HepG2 (cell line): ENCODE results near the gene GUCY2C. TPM values are rescaled to one million over a fixed set of nuclear protein-coding genes. Genes with fewer than 3 reads are reported as not detected.

ENCODE experiments used
- ATAC-seq: fragments of 200-7000 bp; cut with Tn5 transposase; 3 replicates; pipeline ENCODE4 v1.9.1; 2020; ENCODE audit warnings: mild to moderate bottlenecking, moderate library complexity
- BruUV-seq: library from RNA; stranded (reverse); fragments of 400-500 nt; replicated peaks from 2 replicates; lab custom pipeline; 2021; lab: Mats Ljungman, UMichigan
- CTCF ChIA-PET: fragments of 300-600 bp; formaldehyde crosslinking; extraction: SDS; loops from one replicate; lab custom pipeline; 2021; ENCODE audit warnings: low total read pairs, inconsistent platforms, low intra/inter-chr PET ratio; lab: Yijun Ruan, JAX
- POLR2A ChIA-PET: fragments of 350-600 bp; sonication (Branson Sonifier 250); formaldehyde crosslinking; loops from one replicate; lab custom pipeline; 2020; ENCODE audit warnings: antibody characterized with exemption, inconsistent platforms; lab: Yijun Ruan, JAX
- DNase-seq: peaks from one replicate; pipeline ENCODE4 v3.0.0-alpha.2; 2015; ENCODE audit warnings: low spot score
- FAIRE-seq: peaks from 3 replicates; lab custom pipeline; 2011; peaks lifted over from hg19 to GRCh38; lab: Jason Lieb, UNC
- H2AFZ ChIP-seq: one replicate; pipeline ENCODE4 v1.6.1; 2011; ENCODE audit warnings: low read length, inconsistent platforms
- H3K27ac ChIP-seq: fragments of 300-600 bp; 3 replicates; pipeline ENCODE4 v1.8.0; 2011; ENCODE audit warnings: mixed run types, mild to moderate bottlenecking, mixed read lengths, low read length, inconsistent platforms; ENCODE audit not compliant: insufficient read depth; ENCODE audit errors: extremely low read length
- H3K27me3 ChIP-seq, 2 experiments: fragments of 200-600 bp in 1 of 2; 2 replicates in 1 of 2; 3 replicates in 1 of 2; pipeline versions ENCODE4 v1.6.0 to v1.8.0; 2011; ENCODE audit warnings: low read length in 2 of 2, mild to moderate bottlenecking in 2 of 2, moderate library complexity in 2 of 2, inconsistent platforms in 1 of 2; ENCODE audit not compliant: insufficient read depth in 2 of 2, control insufficient read depth in 1 of 2
- H3K36me3 ChIP-seq, 2 experiments: fragments of 200-600 bp in 1 of 2; replicated peaks in 1 of 2; 2 replicates in 1 of 2; 3 replicates in 1 of 2; pipeline versions ENCODE4 v1.5.1 to v1.8.0; 2011; ENCODE audit warnings: low read length in 2 of 2, inconsistent platforms in 1 of 2; ENCODE audit not compliant: insufficient read depth in 2 of 2, control insufficient read depth in 1 of 2
- H3K4me1 ChIP-seq: 2 replicates; pipeline ENCODE4 v1.5.1; 2012; ENCODE audit warnings: low read length, inconsistent platforms; ENCODE audit not compliant: insufficient read depth
- H3K4me2 ChIP-seq: 2 replicates; pipeline ENCODE4 v1.6.0; 2011; ENCODE audit warnings: low read depth, low read length, inconsistent platforms
- H3K4me3 ChIP-seq, 3 experiments: fragments of 200-600 bp in 1 of 3; sonication (generic), shearing (Covaris generic) in 1 of 3; replicated peaks in 1 of 3; 2 replicates each; pipeline ENCODE4 v1.5.1; 2011 to 2016; ENCODE audit warnings: low read length in 3 of 3, inconsistent platforms in 2 of 3, low read depth in 2 of 3, mild to moderate bottlenecking in 2 of 3, control low read depth in 1 of 3, mixed read lengths in 1 of 3; ENCODE audit not compliant: insufficient read depth in 1 of 3
- H3K79me2 ChIP-seq: one replicate; pipeline ENCODE4 v1.6.1; 2011; ENCODE audit warnings: low read length, inconsistent platforms; ENCODE audit not compliant: insufficient read depth
- H3K9ac ChIP-seq: 2 replicates; pipeline ENCODE4 v1.6.0; 2011; ENCODE audit warnings: mild to moderate bottlenecking, low read depth, low read length, inconsistent platforms; ENCODE audit not compliant: insufficient read depth
- H3K9me3 ChIP-seq: 2 replicates; pipeline ENCODE4 v1.5.1; 2012; ENCODE audit warnings: mild to moderate bottlenecking, low read length
- H4K20me1 ChIP-seq: 2 replicates; pipeline ENCODE4 v1.6.0; 2011; ENCODE audit warnings: inconsistent platforms, mild to moderate bottlenecking, low read length, moderate library complexity; ENCODE audit not compliant: insufficient read depth
- ATAD3A ChIP-seq: sonication (generic); formaldehyde crosslinking; IDR thresholded peaks from 2 replicates; pipeline ENCODE4 v1.4.0; 2020; ENCODE audit warnings: missing genetic modification reagents
- CEBPB ChIP-seq: IDR thresholded peaks from 2 replicates; pipeline ENCODE4 v1.6.1; 2011; ENCODE audit warnings: low read depth, low read length, improper control_type of control experiment, borderline replicate concordance
- CEBPG ChIP-seq: IDR thresholded peaks from 2 replicates; pipeline ENCODE4 v1.6.1; 2016
- ETV6 ChIP-seq: sonication (generic); formaldehyde crosslinking; conservative IDR thresholded peaks from 2 replicates; pipeline ENCODE4 v1.4.0; 2020; ENCODE audit warnings: missing genetic modification reagents
- HDAC2 ChIP-seq: sonication (generic); formaldehyde crosslinking; IDR thresholded peaks from 2 replicates; pipeline ENCODE4 v1.4.0; 2020; ENCODE audit warnings: missing genetic modification reagents
- ISX ChIP-seq: sonication (generic); formaldehyde crosslinking; conservative IDR thresholded peaks from 2 replicates; pipeline ENCODE4 v1.5.0; 2020; ENCODE audit warnings: missing genetic modification reagents
- KLF12 ChIP-seq: sonication (generic); formaldehyde crosslinking; IDR thresholded peaks from 2 replicates; pipeline ENCODE4 v1.4.0; 2020; ENCODE audit warnings: missing genetic modification reagents, borderline replicate concordance
- MEIS2 ChIP-seq: sonication (generic); formaldehyde crosslinking; IDR thresholded peaks from 2 replicates; pipeline ENCODE4 v1.9.0; 2021; ENCODE audit warnings: mild to moderate bottlenecking, missing genetic modification reagents
- POLR2G ChIP-seq: fragments of 200-400 bp; formaldehyde crosslinking; IDR thresholded peaks from 2 replicates; pipeline ENCODE4 v1.6.1; 2018; ENCODE audit warnings: mild to moderate bottlenecking, low read depth, low read length, moderate library complexity
- SMARCC2 ChIP-seq: fragments of 450-650 bp; IDR thresholded peaks from 2 replicates; pipeline ENCODE4 v1.6.1; 2017; ENCODE audit warnings: antibody characterized with exemption, mild to moderate bottlenecking
- ZBED4 ChIP-seq: sonication (generic); formaldehyde crosslinking; IDR thresholded peaks from 2 replicates; pipeline ENCODE4 v1.4.0; 2020; ENCODE audit warnings: missing genetic modification reagents, borderline replicate concordance
- ZMYM3 ChIP-seq: sonication (generic); formaldehyde crosslinking; IDR thresholded peaks from 2 replicates; pipeline ENCODE4 v1.5.1; 2020; ENCODE audit warnings: mild to moderate bottlenecking, missing genetic modification reagents
- ZNF317 ChIP-seq: sonication (generic); formaldehyde crosslinking; IDR thresholded peaks from 2 replicates; pipeline ENCODE4 v1.5.0; 2020; ENCODE audit warnings: mild to moderate bottlenecking, missing genetic modification reagents
- ZNF382 ChIP-seq: sonication (generic); formaldehyde crosslinking; IDR thresholded peaks from 2 replicates; pipeline ENCODE4 v1.5.0; 2020; ENCODE audit warnings: missing genetic modification reagents, mild to moderate bottlenecking, borderline replicate concordance
- ZNF619 ChIP-seq: sonication (generic); formaldehyde crosslinking; IDR thresholded peaks from 2 replicates; pipeline ENCODE4 v1.4.0; 2020; ENCODE audit warnings: mild to moderate bottlenecking, missing genetic modification reagents
- WGBS: methylation state at CpG from one replicate; pipeline ENCODE4 v1.1.6; 2017; ENCODE audit warnings: low lambda C conversion rate; 5-methylcytosine and 5-hydroxymethylcytosine counted together
- in situ Hi-C: cut with HindIII; loops from 2 replicates; pipeline ENCODE4 v1.10.0; 2017; ENCODE audit warnings: low pct_unique_long_range_greater_than_20kb; ENCODE audit not compliant: extremely low pct_ligation_motif_present
- intact Hi-C: fragments of 100-400 bp; cut with micrococcal nuclease; formaldehyde crosslinking; loops from one replicate; pipeline ENCODE4 v1.10.0; 2022; ENCODE audit not compliant: unreplicated experiment
- polyA plus RNA-seq, 8 experiments: library from polyadenylated mRNA; depleted of rRNA in 3 of 8; stranded (reverse) in 7 of 8; unstranded in 1 of 8; fragments of >200 nt; fragmentation: Illumina TruSeq in 4 of 8; extraction: Trizol in 4 of 8; gene quantifications; 2 replicates each; pipeline versions ENCODE4 v1.2.1 to v1.2.3, GENCODE V29; 2011 to 2016; ENCODE audit warnings: low read depth in 4 of 8, missing spikeins in 1 of 8, mixed read lengths in 1 of 8; ENCODE audit not compliant: insufficient read depth in 1 of 8
- total RNA-seq, 5 experiments: library from RNA; depleted of rRNA; stranded (reverse); fragments of >200 nt; fragmentation: Illumina TruSeq; extraction: Trizol; gene quantifications; 2 replicates each; pipeline ENCODE4 v1.2.3, GENCODE V29; 2016; ENCODE audit warnings: low read depth in 1 of 5
- TF ChIP-seq, protein P1 (sequence below): sonication (generic); formaldehyde crosslinking; IDR thresholded peaks from 2 replicates; pipeline ENCODE4 v1.8.1; 2022; ENCODE audit warnings: low read depth, mild to moderate bottlenecking, missing genetic modification reagents

Gene GUCY2C
- total and polyA plus RNA-seq, 2 of the 13 experiments (the other 11 are each of a cell fraction or from before 2014, with no cell fraction given) = not detected

DNA sequence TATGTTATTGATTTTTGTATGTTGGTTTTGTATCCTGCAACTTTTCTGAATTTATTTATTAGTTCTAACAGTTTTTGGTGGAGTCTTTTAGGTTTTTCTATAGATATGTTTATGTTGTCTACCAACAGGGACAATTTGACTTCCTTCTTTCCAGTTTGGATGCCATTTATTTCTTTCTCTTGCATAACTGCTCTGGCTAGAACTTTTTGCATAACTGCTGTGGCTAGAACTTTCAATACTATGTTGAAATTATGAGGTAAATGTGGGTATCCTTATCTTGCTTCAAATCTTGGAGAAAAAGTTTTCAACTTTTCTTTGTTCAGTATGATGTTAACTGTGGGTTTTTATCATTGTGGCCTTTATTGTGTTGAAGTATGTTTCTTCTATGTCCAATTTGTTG is 88.8 kb downstream of the GUCY2C start (continued):
- TF ChIP-seq, protein P1, sequence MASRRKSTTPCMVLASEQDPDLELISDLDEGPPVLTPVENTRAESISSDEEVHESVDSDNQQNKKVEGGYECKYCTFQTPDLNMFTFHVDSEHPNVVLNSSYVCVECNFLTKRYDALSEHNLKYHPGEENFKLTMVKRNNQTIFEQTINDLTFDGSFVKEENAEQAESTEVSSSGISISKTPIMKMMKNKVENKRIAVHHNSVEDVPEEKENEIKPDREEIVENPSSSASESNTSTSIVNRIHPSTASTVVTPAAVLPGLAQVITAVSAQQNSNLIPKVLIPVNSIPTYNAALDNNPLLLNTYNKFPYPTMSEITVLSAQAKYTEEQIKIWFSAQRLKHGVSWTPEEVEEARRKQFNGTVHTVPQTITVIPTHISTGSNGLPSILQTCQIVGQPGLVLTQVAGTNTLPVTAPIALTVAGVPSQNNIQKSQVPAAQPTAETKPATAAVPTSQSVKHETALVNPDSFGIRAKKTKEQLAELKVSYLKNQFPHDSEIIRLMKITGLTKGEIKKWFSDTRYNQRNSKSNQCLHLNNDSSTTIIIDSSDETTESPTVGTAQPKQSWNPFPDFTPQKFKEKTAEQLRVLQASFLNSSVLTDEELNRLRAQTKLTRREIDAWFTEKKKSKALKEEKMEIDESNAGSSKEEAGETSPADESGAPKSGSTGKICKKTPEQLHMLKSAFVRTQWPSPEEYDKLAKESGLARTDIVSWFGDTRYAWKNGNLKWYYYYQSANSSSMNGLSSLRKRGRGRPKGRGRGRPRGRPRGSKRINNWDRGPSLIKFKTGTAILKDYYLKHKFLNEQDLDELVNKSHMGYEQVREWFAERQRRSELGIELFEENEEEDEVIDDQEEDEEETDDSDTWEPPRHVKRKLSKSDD (CRISPR knock-in tag) = no peak
- TF ChIP-seq SMARCC2 (no peak), ZNF382 (CRISPR knock-in tag) (no peak), MEIS2 (no peak)

GRCh38 chr12:14605401-14605989 is 90.9 kb downstream of the GUCY2C start:
- peaks cover 48% of the 10 kb centered on the region for H3K9me3 ChIP-seq
- TF ChIP-seq POLR2G (no peak), ZNF619 (CRISPR knock-in tag) (no peak), CEBPB (peak; percentile 49; the same call in 1 of the 2 replicates), ZNF317 (CRISPR knock-in tag) (peak; percentile 100), ZMYM3 (CRISPR knock-in tag) (no peak), CEBPG (CRISPR knock-in tag) (0 out of 2 replicates have a peak, but pooled peaks have one; percentile 13), ETV6 (CRISPR knock-in tag) (no peak), KLF12 (CRISPR knock-in tag) (no peak), ZBED4 (no peak), ISX (CRISPR knock-in tag) (no peak), ATAD3A (CRISPR knock-in tag) (no peak), HDAC2 (CRISPR knock-in tag) (no peak)
- no peak overlapping the region for H3K27ac ChIP-seq
- H3K4me2 ChIP-seq = no peak overlapping the region
- no peaks in the 10 kb centered on the region for H3K4me1 ChIP-seq
- H3K79me2 ChIP-seq = no peaks in the 10 kb centered on the region
- H3K36me3 ChIP-seq = no peaks in the 10 kb centered on the region
- in situ Hi-C loops = no loop called here
- WGBS = under 1% methylated on average over 3 of the region's 3 CpGs
- intact Hi-C loops = no loop called here
- ATAC-seq (no peak), DNase-seq (no peak), FAIRE-seq (no peak)
- no peaks in the 10 kb centered on the region for H4K20me1 ChIP-seq
- no peaks in the 10 kb centered on the region; a peak in 1 of 5 replicates for H3K27me3 ChIP-seq
- POLR2A ChIA-PET = no interaction called here
- H3K9ac ChIP-seq = no peak overlapping the region
- no TSS peak for BruUV-seq
- no peak overlapping the region for H3K4me3 ChIP-seq
- H2AFZ ChIP-seq = no peak overlapping the region
- CTCF ChIA-PET = no interaction called here
